A549 (cell line): Measurements from ENCODE around the gene SPATA2L.

Source experiments
- CTCF ChIP-seq: fragments of >200 bp; sonication (Bioruptor Twin); formaldehyde crosslinking; IDR thresholded peaks from 3 replicates; pipeline ENCODE4 v1.5.1; 2016
- EP300 ChIP-seq, 2 experiments: fragments of >200 bp; sonication (Bioruptor Twin); formaldehyde crosslinking; IDR thresholded peaks; 2 replicates in 1 of 2; 3 replicates in 1 of 2; pipeline ENCODE4 v1.6.1; 2016 to 2017
- JUN ChIP-seq, 2 experiments: fragments of >200 bp; sonication (Bioruptor Twin); formaldehyde crosslinking; IDR thresholded peaks; 2 replicates in 1 of 2; 3 replicates in 1 of 2; pipeline ENCODE4 v1.6.1; 2016 to 2017
- MAZ ChIP-seq: fragments of 150-350 bp; IDR thresholded peaks from 2 replicates; pipeline ENCODE4 v1.6.1; 2014; ENCODE audit warnings: antibody characterized with exemption, low read depth, low read length, borderline replicate concordance
- POLR2A ChIP-seq: IDR thresholded peaks from 2 replicates; pipeline ENCODE4 v1.6.1; 2012; ENCODE audit warnings: mild to moderate bottlenecking, low read length
- RCOR1 ChIP-seq: fragments of 150-350 bp; IDR thresholded peaks from 2 replicates; pipeline ENCODE4 v1.6.1; 2014; ENCODE audit warnings: antibody characterized with exemption, low read length, low read depth
- RFX5 ChIP-seq: fragments of 450-650 bp; IDR thresholded peaks from 2 replicates; pipeline ENCODE4 v1.7.1; 2014; ENCODE audit warnings: antibody characterized with exemption, mild to moderate bottlenecking, moderate library complexity
- TP53 ChIP-seq: fragments of 250-450 bp; sonication (Bioruptor Pico); IDR thresholded peaks from 2 replicates; pipeline ENCODE4 v1.5.0; 2021; ENCODE audit warnings: mild to moderate bottlenecking, moderate library complexity
- TF ChIP-seq, protein P1 (sequence below): fragments of 250-450 bp; sonication (Bioruptor Pico); IDR thresholded peaks from 2 replicates; pipeline ENCODE4 v1.5.0; 2020; ENCODE audit warnings: low read depth, mild to moderate bottlenecking, moderate library complexity
- TF ChIP-seq, protein P2 (sequence below): fragments of 200-600 bp; sonication (generic); IDR thresholded peaks from 2 replicates; pipeline ENCODE4 v1.6.1; 2016; ENCODE audit warnings: antibody characterized with exemption, mild to moderate bottlenecking, moderate library complexity
- TF ChIP-seq, protein P3 (sequence below): fragments of 450-650 bp; IDR thresholded peaks from 2 replicates; pipeline ENCODE4 v1.6.1; 2014; ENCODE audit warnings: antibody characterized with exemption
- TF ChIP-seq, protein P4 (sequence below): fragments of >200 bp; sonication (Bioruptor Twin); formaldehyde crosslinking; IDR thresholded peaks from 3 replicates; pipeline ENCODE4 v1.6.1; 2016

- TF ChIP-seq, protein P1, sequence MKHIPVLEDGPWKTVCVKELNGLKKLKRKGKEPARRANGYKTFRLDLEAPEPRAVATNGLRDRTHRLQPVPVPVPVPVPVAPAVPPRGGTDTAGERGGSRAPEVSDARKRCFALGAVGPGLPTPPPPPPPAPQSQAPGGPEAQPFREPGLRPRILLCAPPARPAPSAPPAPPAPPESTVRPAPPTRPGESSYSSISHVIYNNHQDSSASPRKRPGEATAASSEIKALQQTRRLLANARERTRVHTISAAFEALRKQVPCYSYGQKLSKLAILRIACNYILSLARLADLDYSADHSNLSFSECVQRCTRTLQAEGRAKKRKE (CRISPR knock-in tag): no peak
- TF ChIP-seq, protein P2, sequence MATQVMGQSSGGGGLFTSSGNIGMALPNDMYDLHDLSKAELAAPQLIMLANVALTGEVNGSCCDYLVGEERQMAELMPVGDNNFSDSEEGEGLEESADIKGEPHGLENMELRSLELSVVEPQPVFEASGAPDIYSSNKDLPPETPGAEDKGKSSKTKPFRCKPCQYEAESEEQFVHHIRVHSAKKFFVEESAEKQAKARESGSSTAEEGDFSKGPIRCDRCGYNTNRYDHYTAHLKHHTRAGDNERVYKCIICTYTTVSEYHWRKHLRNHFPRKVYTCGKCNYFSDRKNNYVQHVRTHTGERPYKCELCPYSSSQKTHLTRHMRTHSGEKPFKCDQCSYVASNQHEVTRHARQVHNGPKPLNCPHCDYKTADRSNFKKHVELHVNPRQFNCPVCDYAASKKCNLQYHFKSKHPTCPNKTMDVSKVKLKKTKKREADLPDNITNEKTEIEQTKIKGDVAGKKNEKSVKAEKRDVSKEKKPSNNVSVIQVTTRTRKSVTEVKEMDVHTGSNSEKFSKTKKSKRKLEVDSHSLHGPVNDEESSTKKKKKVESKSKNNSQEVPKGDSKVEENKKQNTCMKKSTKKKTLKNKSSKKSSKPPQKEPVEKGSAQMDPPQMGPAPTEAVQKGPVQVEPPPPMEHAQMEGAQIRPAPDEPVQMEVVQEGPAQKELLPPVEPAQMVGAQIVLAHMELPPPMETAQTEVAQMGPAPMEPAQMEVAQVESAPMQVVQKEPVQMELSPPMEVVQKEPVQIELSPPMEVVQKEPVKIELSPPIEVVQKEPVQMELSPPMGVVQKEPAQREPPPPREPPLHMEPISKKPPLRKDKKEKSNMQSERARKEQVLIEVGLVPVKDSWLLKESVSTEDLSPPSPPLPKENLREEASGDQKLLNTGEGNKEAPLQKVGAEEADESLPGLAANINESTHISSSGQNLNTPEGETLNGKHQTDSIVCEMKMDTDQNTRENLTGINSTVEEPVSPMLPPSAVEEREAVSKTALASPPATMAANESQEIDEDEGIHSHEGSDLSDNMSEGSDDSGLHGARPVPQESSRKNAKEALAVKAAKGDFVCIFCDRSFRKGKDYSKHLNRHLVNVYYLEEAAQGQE: no peak
- no peak for TF ChIP-seq CTCF
- TF ChIP-seq RCOR1: no peak
- TF ChIP-seq POLR2A: no peak
- no peak for TF ChIP-seq MAZ
- TF ChIP-seq, protein P3, sequence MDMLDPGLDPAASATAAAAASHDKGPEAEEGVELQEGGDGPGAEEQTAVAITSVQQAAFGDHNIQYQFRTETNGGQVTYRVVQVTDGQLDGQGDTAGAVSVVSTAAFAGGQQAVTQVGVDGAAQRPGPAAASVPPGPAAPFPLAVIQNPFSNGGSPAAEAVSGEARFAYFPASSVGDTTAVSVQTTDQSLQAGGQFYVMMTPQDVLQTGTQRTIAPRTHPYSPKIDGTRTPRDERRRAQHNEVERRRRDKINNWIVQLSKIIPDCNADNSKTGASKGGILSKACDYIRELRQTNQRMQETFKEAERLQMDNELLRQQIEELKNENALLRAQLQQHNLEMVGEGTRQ: no peak
- TF ChIP-seq, protein P4, sequence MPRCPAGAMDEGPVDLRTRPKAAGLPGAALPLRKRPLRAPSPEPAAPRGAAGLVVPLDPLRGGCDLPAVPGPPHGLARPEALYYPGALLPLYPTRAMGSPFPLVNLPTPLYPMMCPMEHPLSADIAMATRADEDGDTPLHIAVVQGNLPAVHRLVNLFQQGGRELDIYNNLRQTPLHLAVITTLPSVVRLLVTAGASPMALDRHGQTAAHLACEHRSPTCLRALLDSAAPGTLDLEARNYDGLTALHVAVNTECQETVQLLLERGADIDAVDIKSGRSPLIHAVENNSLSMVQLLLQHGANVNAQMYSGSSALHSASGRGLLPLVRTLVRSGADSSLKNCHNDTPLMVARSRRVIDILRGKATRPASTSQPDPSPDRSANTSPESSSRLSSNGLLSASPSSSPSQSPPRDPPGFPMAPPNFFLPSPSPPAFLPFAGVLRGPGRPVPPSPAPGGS: no peak
- TF ChIP-seq RFX5: no peak
- TF ChIP-seq TP53 (CRISPR knock-in tag): no peak
- no peak for TF ChIP-seq EP300 (IDR thresholded peaks at IDR 0.05)
- no peak for TF ChIP-seq JUN (IDR thresholded peaks at IDR 0.05)
These were observed 36.5 kb upstream of the SPATA2L start for GRCh38 chr16:89738072-89738377.
